Thoracic aorta (tissue), 2 donors: Measurements from ENCODE around the gene TAX1BP3. TPM values are rescaled to one million over a fixed set of nuclear protein-coding genes. Genes with fewer than 3 reads are reported as not detected.

Source experiments
- ATAC-seq: fragments of 150-250 bp; one replicate; pipeline ENCODE4 v1.8.0; 2017; ENCODE audit warnings: low read depth; ENCODE audit not compliant: insufficient number of reproducible peaks, low FRiP score
- DNase-seq: peaks from one replicate; pipeline ENCODE4 v3.0.0-alpha.2; 2020; ENCODE audit warnings: low spot score
- H3K27ac ChIP-seq, 2 donors: fragments of 200-600 bp; sonication (generic); 1 replicate in 1 of 2; 2 replicates in 1 of 2; pipeline ENCODE4 v1.5.1; 2016; ENCODE audit warnings: mild to moderate bottlenecking in 2 of 2, moderate library complexity in 2 of 2
- H3K27me3 ChIP-seq: fragments of 200-600 bp; sonication (generic); replicated peaks from 2 replicates; pipeline ENCODE4 v1.6.0; 2016; ENCODE audit warnings: mild to moderate bottlenecking; ENCODE audit not compliant: insufficient read depth
- H3K36me3 ChIP-seq: fragments of 200-600 bp; sonication (generic); one replicate; pipeline ENCODE4 v1.5.1; 2016
- H3K4me1 ChIP-seq, 2 donors: fragments of 200-600 bp; sonication (generic); 1 replicate in 1 of 2; 2 replicates in 1 of 2; pipeline versions ENCODE4 v1.5.1 to v1.6.0; 2016; ENCODE audit warnings: low read depth in 2 of 2, mild to moderate bottlenecking in 1 of 2; ENCODE audit not compliant: control insufficient read depth in 1 of 2
- H3K4me3 ChIP-seq: fragments of 200-600 bp; sonication (generic); 2 replicates; pipeline ENCODE4 v1.5.1; 2016; ENCODE audit warnings: mild to moderate bottlenecking
- H3K9me3 ChIP-seq: fragments of 200-600 bp; sonication (generic); 2 replicates; pipeline ENCODE4 v1.5.1; 2016
- CTCF ChIP-seq: fragments of 200-600 bp; sonication (generic); IDR thresholded peaks from one replicate; pipeline ENCODE4 v1.5.1; 2019; ENCODE audit warnings: antibody characterized with exemption
- total RNA-seq, 2 donors: library from RNA; depleted of rRNA; stranded (reverse); fragments of >200 nt; gene quantifications; one replicate each; pipeline versions ENCODE4 v1.1.0 to v1.2.3, GENCODE V29; 2016

Gene TAX1BP3
- total RNA-seq, 2 donors from 2014 or later: 127 to 243 TPM

DNA sequence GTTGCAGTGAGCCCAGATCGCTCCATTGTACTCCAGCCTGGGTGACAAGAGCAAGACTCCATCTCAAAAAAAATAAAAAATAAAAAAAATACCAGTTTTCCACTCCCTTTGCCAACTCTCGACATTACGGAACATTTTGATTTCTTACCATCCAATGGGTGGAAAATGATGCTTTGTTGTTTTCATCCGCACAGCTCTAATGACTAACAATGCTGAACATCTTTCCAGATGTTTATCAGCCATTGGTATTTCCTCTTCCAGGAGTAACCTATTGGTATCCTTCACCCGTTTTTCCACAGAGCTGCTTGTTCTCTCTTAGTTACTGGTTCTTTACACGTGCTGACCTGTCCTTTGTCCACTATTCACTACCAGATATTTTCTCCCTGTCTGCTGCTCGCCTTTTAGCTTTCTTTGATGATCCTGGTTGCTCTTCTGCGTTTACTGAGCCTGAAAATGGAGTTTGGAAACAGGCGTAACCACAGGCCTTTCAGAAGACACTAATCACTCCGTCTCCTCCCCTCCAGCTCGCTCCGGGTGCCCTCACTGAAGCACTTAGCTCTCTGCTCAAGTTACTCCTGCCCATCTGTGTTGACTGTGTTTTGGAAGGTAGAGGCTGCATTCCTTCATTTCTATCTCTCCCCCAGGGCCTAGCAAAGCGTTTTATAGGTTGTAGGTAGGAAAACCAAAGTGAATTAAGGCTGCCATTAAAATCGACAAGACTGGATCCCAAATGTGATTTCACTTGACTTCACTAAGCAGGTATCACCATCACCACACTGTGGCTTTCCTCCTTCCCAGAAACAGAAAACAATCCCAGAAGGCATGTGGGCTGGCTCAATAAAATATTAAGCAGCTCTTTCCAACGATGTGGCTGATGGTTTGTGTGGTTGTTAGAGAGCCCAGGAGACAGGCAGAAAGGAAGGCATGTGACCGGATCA, 41.3 kb downstream of the TAX1BP3 start:
- TF ChIP-seq CTCF: no peak
- ATAC-seq: no peak
- no peak for DNase-seq
- no peaks in the 10 kb centered on the region for H3K9me3 ChIP-seq
- no peak overlapping the region for H3K27ac ChIP-seq
- H3K27me3 ChIP-seq: no peaks in the 10 kb centered on the region
- H3K4me1 ChIP-seq: no peaks in the 10 kb centered on the region
- no peak overlapping the region for H3K4me3 ChIP-seq
- H3K36me3 ChIP-seq: peaks cover 37% of the 10 kb centered on the region

- no peak for TF ChIP-seq CTCF
- ATAC-seq (no peak), DNase-seq (no peak)
- Histone ChIP-seq H3K4me1 (no peaks in the 10 kb centered on the region), H3K9me3 (no peaks in the 10 kb centered on the region), H3K27ac (no peak overlapping the region), H3K27me3 (no peaks in the 10 kb centered on the region), H3K4me3 (no peak overlapping the region), H3K36me3 (peaks cover 34% of the 10 kb centered on the region)
Measured at GRCh38 chr17:3622977-3623594, 45.3 kb downstream of the TAX1BP3 start.

GRCh38 chr17:3621146-3621720, 47.1 kb downstream of the TAX1BP3 start:
- TF ChIP-seq CTCF: no peak
- Histone ChIP-seq H3K4me3 (no peak overlapping the region), H3K27me3 (no peaks in the 10 kb centered on the region), H3K9me3 (no peaks in the 10 kb centered on the region), H3K27ac (no peak overlapping the region), H3K4me1 (no peaks in the 10 kb centered on the region), H3K36me3 (peaks cover 36% of the 10 kb centered on the region)
- ATAC-seq (no peak), DNase-seq (no peak)

GRCh38 chr17:3615160-3615870, 53.1 kb downstream of the TAX1BP3 start:
- H3K27me3 ChIP-seq: no peaks in the 10 kb centered on the region
- peaks cover 17% of the 10 kb centered on the region for H3K36me3 ChIP-seq

More at GRCh38 chr17:3615160-3615870, 53.1 kb downstream of the TAX1BP3 start:
- DNase-seq: no peak
- Histone ChIP-seq H3K27ac (no peak overlapping the region), H3K4me1 (no peaks in the 10 kb centered on the region), H3K4me3 (no peak overlapping the region), H3K9me3 (no peaks in the 10 kb centered on the region)
- no peak for ATAC-seq
- TF ChIP-seq CTCF: no peak
